Measurements from ENCODE around the gene HOXA1.

GRCh38 chr7:27071622-27072390, 24.0 kb downstream of the HOXA1 start:
- no peak for TF ChIP-seq NFE2L2 (IDR thresholded peaks at IDR 0.05; ENCODE audit: low read depth, low read length)
- no peak for TF ChIP-seq RFX5 (IDR thresholded peaks at IDR 0.05; ENCODE audit: low read depth, low read length)
- no peak for TF ChIP-seq CHD1 (IDR thresholded peaks at IDR 0.05; ENCODE audit: low read depth, low read length)
- no peak for TF ChIP-seq SMC3 (IDR thresholded peaks at IDR 0.05; ENCODE audit: low read depth, low read length)

Data from IMR-90 (cell line).